AG04449 (cell line): ENCODE measurements around the gene RBM25.

Experiments
- CTCF ChIA-PET: fragments of 350-600 bp; formaldehyde crosslinking; extraction: SDS; loops from one replicate; lab custom pipeline; 2021; ENCODE audit warnings: antibody characterized with exemption; lab: Yijun Ruan, JAX
- POLR2A ChIA-PET: fragments of 400-600, 350-600 bp; formaldehyde crosslinking; extraction: SDS; loops from one replicate; lab custom pipeline; 2020; ENCODE audit warnings: antibody characterized with exemption, inconsistent platforms; lab: Yijun Ruan, JAX
- DNase-seq: peaks from one replicate; pipeline ENCODE4 v3.0.0-alpha.2; 2010; ENCODE audit warnings: low read depth, low spot score
- H3K4me3 ChIP-seq: 2 replicates; pipeline ENCODE4 v1.5.1; 2011; ENCODE audit warnings: low read depth, mild to moderate bottlenecking, control low read depth, low read length
- CTCF ChIP-seq: IDR thresholded peaks from one replicate; pipeline ENCODE4 v1.5.1; 2011; ENCODE audit warnings: mild to moderate bottlenecking, moderate library complexity, low read length, control low read depth, inconsistent platforms; ENCODE audit not compliant: insufficient read depth; ENCODE audit errors: missing control alignments

Gene RBM25

DNA sequence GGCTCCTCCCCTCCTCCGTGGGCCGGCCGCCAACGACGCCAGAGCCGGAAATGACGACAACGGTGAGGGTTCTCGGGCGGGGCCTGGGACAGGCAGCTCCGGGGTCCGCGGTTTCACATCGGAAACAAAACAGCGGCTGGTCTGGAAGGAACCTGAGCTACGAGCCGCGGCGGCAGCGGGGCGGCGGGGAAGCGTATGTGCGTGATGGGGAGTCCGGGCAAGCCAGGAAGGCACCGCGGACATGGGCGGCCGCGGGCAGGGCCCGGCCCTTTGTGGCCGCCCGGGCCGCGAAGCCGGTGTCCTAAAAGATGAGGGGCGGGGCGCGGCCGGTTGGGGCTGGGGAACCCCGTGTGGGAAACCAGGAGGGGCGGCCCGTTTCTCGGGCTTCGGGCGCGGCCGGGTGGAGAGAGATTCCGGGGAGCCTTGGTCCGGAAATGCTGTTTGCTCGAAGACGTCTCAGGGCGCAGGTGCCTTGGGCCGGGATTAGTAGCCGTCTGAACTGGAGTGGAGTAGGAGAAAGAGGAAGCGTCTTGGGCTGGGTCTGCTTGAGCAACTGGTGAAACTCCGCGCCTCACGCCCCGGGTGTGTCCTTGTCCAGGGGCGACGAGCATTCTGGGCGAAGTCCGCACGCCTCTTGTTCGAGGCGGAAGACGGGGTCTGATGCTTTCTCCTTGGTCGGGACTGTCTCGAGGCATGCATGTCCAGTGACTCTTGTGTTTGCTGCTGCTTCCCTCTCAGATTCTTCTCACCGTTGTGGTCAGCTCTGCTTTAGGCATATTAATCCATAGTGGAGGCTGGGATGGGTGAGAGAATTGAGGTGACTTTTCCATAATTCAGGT, 78.3 kb downstream of the RBM25 start, which contains the start of gene PSEN1:
Gene PSEN1, plus strand, starts transcription at position 121 of the 839 bp plus-strand sequence. CDS start 11,513 bp downstream, outside the sequence.
- peak within 1 kb of the TSS; percentile 88 for H3K4me3 ChIP-seq
- POLR2A ChIA-PET: interaction anchor here (0.9 to 1.2 kb wide), 3 partner anchors 11 to 16 kb away, joined by 4 to 5 read pairs (median 4); no protein-coding TSS in a partner anchor
- TF ChIP-seq CTCF: no peak
- DNase-seq: no peak
- CTCF ChIA-PET: interaction anchor here (1.5 to 1.8 kb wide), 2 partner anchors 11 kb away, joined by 4 to 8 read pairs; no protein-coding TSS in a partner anchor

DNA sequence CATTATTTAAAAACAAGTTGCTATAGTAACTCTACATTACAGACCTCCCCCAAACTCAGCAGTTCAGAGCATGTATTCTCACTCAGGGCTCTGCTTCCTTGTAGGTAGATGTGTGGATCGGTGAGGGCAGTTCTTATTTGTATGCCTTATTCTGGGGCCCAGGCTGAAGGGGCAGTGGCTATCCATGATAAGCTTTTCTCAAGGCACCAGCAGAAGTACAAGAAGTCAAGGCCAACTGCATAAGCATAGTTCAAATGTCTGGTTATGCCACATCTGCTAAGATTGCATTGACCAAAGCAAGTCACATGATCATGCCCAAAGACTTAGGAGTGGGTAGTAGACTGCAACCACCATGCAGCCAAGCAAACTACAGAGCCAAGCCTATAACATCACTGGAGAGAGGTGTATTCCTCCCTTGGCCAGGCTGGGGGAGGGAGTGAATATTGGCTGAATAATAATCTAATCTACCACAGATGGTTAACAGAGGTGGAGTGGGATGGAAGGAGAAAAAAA, 82.5 kb downstream of the RBM25 start:
- ChIA-PET CTCF (interaction anchor here (0.6 kb wide), 1 partner anchor 33 kb away, joined by 3 read pairs; no protein-coding TSS in a partner anchor), POLR2A (no interaction called here)
- DNase-seq: no peak
- no peak for TF ChIP-seq CTCF
- H3K4me3 ChIP-seq: no peak overlapping the region

GRCh38 chr14:73142216-73142615, 83.9 kb downstream of the RBM25 start:
- no peak for DNase-seq
- TF ChIP-seq CTCF: no peak
- no peak overlapping the region for H3K4me3 ChIP-seq
- POLR2A ChIA-PET: no interaction called here
- CTCF ChIA-PET: no interaction called here

DNA sequence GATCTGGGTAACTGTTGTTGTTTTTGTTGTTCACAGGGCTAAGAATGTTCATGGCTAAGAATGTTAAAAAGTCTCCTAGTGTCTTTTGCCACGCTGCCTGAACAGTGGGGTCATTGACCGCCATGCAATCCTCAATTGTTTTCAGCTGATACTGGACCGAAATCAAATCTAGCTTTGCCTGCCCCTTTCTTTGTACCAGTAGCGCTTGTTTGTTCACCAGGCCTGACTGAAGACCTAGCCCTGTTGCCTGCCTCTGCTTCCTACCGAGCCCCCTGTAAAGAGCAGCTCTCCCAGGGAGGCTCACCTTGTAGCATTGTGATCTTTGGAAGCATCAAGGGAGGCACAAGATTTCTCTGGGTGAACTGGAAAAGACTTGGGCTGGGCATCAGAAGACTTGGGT, 84.7 kb downstream of the RBM25 start:
- TF ChIP-seq CTCF: no peak
- no peak overlapping the region for H3K4me3 ChIP-seq
- no peak for DNase-seq
- ChIA-PET CTCF (interaction anchor here (1.4 kb wide), 1 partner anchor 30 kb away, joined by 5 read pairs; no protein-coding TSS in a partner anchor), POLR2A (no interaction called here)

- ChIA-PET POLR2A (no interaction called here), CTCF (interaction anchor here (1.4 kb wide), 1 partner anchor 30 kb away, joined by 5 read pairs; no protein-coding TSS in a partner anchor)
- H3K4me3 ChIP-seq: no peak overlapping the region
- no peak for TF ChIP-seq CTCF
- DNase-seq: no peak
These were observed 85.3 kb downstream of the RBM25 start for GRCh38 chr14:73143617-73144016.

DNA sequence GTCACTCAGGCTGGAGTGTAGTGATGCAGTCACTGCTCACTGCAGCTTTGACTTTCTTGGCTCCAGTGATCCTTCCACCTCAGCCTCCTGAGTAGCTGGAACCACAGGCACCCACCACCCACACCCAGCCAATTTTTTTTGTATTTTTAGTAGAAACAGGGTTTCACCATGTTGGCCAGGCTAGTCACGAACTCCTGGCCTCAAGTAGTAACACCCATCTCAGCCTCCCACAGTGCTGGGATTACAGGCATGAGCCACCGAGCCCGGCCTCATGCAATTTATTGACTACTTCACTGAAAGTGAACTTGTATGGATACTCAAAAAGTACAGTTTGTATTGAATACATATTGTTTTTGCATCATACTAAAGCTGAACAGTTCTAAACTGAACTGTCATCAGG, 87.0 kb downstream of the RBM25 start:
- ChIA-PET CTCF (interaction anchor here (0.8 kb wide), 1 partner anchor 31 kb away, joined by 3 read pairs; no protein-coding TSS in a partner anchor), POLR2A (no interaction called here)
- TF ChIP-seq CTCF: no peak
- no peak for DNase-seq
- H3K4me3 ChIP-seq: no peak overlapping the region
